Hepatocyte (in vitro differentiated cells): ENCODE results near the gene SUPT3H. TPM values are rescaled to one million over a fixed set of nuclear protein-coding genes. Genes with fewer than 3 reads are reported as not detected.
A peak's percentile ranks its signal among the peaks of the same experiment; 100 is the strongest.
"Not testable (repeated sequence)": the region's sequence is repeated elsewhere in the genome, so short reads cannot be mapped to it uniquely, and the experiment has no call there.

Experiments used
- DNase-seq: peaks from one replicate; pipeline ENCODE4 v3.0.0-alpha.2; 2016; ENCODE audit warnings: low spot score
- H2AFZ ChIP-seq: fragments of 200-600 bp; sonication (generic); 2 replicates; pipeline ENCODE4 v1.6.0; 2016; ENCODE audit warnings: antibody characterized with exemption, mild to moderate bottlenecking
- H3K27ac ChIP-seq: fragments of 200-600 bp; sonication (generic); 2 replicates; pipeline ENCODE4 v1.5.1; 2016; ENCODE audit warnings: mild to moderate bottlenecking
- H3K27me3 ChIP-seq: fragments of 200-600 bp; sonication (generic); 2 replicates; pipeline ENCODE4 v1.6.1; 2016
- H3K36me3 ChIP-seq: fragments of 200-600 bp; sonication (generic); replicated peaks from 2 replicates; pipeline ENCODE4 v1.5.1; 2016; ENCODE audit warnings: low read depth; ENCODE audit not compliant: insufficient read depth
- H3K4me1 ChIP-seq: fragments of 200-600 bp; sonication (generic); 2 replicates; pipeline ENCODE4 v1.5.1; 2016; ENCODE audit warnings: mild to moderate bottlenecking, moderate library complexity; ENCODE audit not compliant: insufficient read depth
- H3K4me2 ChIP-seq: fragments of 200-600 bp; sonication (generic); 2 replicates; pipeline ENCODE4 v1.6.0; 2016
- H3K4me3 ChIP-seq: fragments of 200-600 bp; sonication (generic); 2 replicates; pipeline ENCODE4 v1.5.1; 2016; ENCODE audit warnings: mild to moderate bottlenecking
- H3K79me2 ChIP-seq: fragments of 200-600 bp; sonication (generic); 2 replicates; pipeline ENCODE4 v1.6.0; 2017; ENCODE audit warnings: mild to moderate bottlenecking
- H3K9me2 ChIP-seq: fragments of 200-600 bp; sonication (generic); replicated peaks from 2 replicates; pipeline ENCODE4 v1.6.0; 2017; ENCODE audit warnings: mild to moderate bottlenecking; ENCODE audit not compliant: insufficient read depth
- H3K9me3 ChIP-seq: fragments of 200-600 bp; sonication (generic); 2 replicates; pipeline ENCODE4 v1.5.1; 2016; ENCODE audit warnings: low read depth, mild to moderate bottlenecking
- H4K20me1 ChIP-seq: fragments of 200-600 bp; sonication (generic); 2 replicates; pipeline ENCODE4 v1.6.0; 2016; ENCODE audit warnings: mild to moderate bottlenecking; ENCODE audit not compliant: insufficient read depth, poor library complexity, severe bottlenecking
- EZH2 ChIP-seq: fragments of 200-600 bp; sonication (generic); IDR thresholded peaks from 2 replicates; pipeline ENCODE4 v1.6.1; 2016; ENCODE audit warnings: antibody characterized with exemption, mild to moderate bottlenecking, borderline replicate concordance
- EZH2phosphoT487 ChIP-seq: fragments of 200-600 bp; sonication (generic); IDR thresholded peaks from one replicate; pipeline ENCODE4 v1.6.1; 2018; ENCODE audit warnings: antibody characterized with exemption, mild to moderate bottlenecking, low read depth, moderate library complexity; ENCODE audit not compliant: unreplicated experiment, severe bottlenecking
- WGBS: methylation state at CpG from one replicate; pipeline ENCODE4 v1.1.6; 2016; ENCODE audit warnings: low lambda C conversion rate; ENCODE audit errors: missing lambda C conversion rate; 5-methylcytosine and 5-hydroxymethylcytosine counted together
- polyA plus RNA-seq: library from polyadenylated mRNA; unstranded; fragments of >200 nt; fragmentation: Nextera tagmentation; extraction: Ambion mirVana; gene quantifications from 2 replicates; pipeline ENCODE4 v1.2.1, GENCODE V29; 2016
- total RNA-seq: library from RNA; depleted of rRNA; stranded (reverse); fragments of >200 nt; gene quantifications from 2 replicates; pipeline ENCODE4 v1.2.3, GENCODE V29; 2014
- TF ChIP-seq, protein P1 (sequence below): fragments of 200-600 bp; sonication (generic); IDR thresholded peaks from 2 replicates; pipeline ENCODE4 v1.5.1; 2016; ENCODE audit warnings: antibody characterized with exemption, mild to moderate bottlenecking; ENCODE audit not compliant: poor library complexity

SUPT3H gene
- total and polyA plus RNA-seq, 2 experiments from 2014 or later, result 6.8 to 7.7 TPM

GRCh38 chr6:45044086-45044485 lies 333.6 kb downstream of the SUPT3H start:
- Histone ChIP-seq H3K4me1 (no peaks in the 10 kb centered on the region), H3K9me2 (no peaks in the 10 kb centered on the region), H4K20me1 (no peaks in the 10 kb centered on the region), H3K4me3 (no peak overlapping the region), H3K9me3 (no peaks in the 10 kb centered on the region), H3K79me2 (no peaks in the 10 kb centered on the region), H3K27me3 (no peaks in the 10 kb centered on the region), H3K4me2 (no peak overlapping the region), H3K27ac (no peak overlapping the region), H2AFZ (no peak overlapping the region), H3K36me3 (no peaks in the 10 kb centered on the region)
- TF ChIP-seq EZH2phosphoT487, result no peak
- TF ChIP-seq EZH2, result no peak
- TF ChIP-seq, protein P1, sequence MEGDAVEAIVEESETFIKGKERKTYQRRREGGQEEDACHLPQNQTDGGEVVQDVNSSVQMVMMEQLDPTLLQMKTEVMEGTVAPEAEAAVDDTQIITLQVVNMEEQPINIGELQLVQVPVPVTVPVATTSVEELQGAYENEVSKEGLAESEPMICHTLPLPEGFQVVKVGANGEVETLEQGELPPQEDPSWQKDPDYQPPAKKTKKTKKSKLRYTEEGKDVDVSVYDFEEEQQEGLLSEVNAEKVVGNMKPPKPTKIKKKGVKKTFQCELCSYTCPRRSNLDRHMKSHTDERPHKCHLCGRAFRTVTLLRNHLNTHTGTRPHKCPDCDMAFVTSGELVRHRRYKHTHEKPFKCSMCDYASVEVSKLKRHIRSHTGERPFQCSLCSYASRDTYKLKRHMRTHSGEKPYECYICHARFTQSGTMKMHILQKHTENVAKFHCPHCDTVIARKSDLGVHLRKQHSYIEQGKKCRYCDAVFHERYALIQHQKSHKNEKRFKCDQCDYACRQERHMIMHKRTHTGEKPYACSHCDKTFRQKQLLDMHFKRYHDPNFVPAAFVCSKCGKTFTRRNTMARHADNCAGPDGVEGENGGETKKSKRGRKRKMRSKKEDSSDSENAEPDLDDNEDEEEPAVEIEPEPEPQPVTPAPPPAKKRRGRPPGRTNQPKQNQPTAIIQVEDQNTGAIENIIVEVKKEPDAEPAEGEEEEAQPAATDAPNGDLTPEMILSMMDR, result no peak
- 50% methylated on average over 2 of the region's 2 CpGs for WGBS
- peak; percentile 22 for DNase-seq

GRCh38 chr6:45042673-45043072 lies 335.1 kb downstream of the SUPT3H start:
- WGBS, result 87% methylated on average over 2 of the region's 2 CpGs
- not testable (repeated sequence) for H3K27me3 ChIP-seq

GRCh38 chr6:45038226-45038625 lies 339.5 kb downstream of the SUPT3H start:
- Histone ChIP-seq H3K4me1 (no peaks in the 10 kb centered on the region), H3K27me3 (no peaks in the 10 kb centered on the region), H3K4me3 (no peak overlapping the region), H3K36me3 (no peaks in the 10 kb centered on the region), H3K9me2 (no peaks in the 10 kb centered on the region), H3K27ac (no peak overlapping the region), H4K20me1 (no peaks in the 10 kb centered on the region), H2AFZ (no peak overlapping the region), H3K4me2 (no peak overlapping the region), H3K9me3 (no peaks in the 10 kb centered on the region), H3K79me2 (no peaks in the 10 kb centered on the region)
- 100% methylated on average over 1 of the region's 1 CpG for WGBS
- no peak for DNase-seq
- no peak for TF ChIP-seq EZH2phosphoT487
- TF ChIP-seq, protein P1, result no peak
- no peak for TF ChIP-seq EZH2

More at GRCh38 chr6:45042673-45043072, 335.1 kb downstream of the SUPT3H start:
- H3K4me3 ChIP-seq, H3K9me2 ChIP-seq, H3K4me2 ChIP-seq, H3K36me3 ChIP-seq, H3K79me2 ChIP-seq, H4K20me1 ChIP-seq, H3K9me3 ChIP-seq, DNase-seq, H3K27ac ChIP-seq, H3K4me1 ChIP-seq, H2AFZ ChIP-seq: not testable (repeated sequence)

DNA sequence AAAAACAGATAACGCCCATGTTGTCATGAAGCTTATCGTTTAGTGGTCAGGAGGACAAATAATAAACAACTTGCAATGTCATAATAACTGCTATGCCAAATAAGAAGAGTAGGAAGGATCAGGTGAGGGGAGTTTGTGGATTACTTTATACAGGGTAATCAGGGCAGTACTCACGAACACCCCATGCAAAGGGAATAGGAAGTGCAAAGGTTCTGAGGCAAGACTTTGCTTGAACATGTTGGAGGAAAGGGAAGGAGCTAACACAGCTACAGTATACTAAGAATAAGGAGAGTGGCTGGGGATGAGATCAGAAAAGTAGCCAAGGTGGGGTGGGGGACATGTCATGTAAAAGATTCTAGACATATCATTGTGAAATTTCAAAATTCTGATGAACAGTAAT lies 341.6 kb downstream of the SUPT3H start:
- no peaks in the 10 kb centered on the region for H3K36me3 ChIP-seq
- H3K4me2 ChIP-seq, result no peak overlapping the region
- no peaks in the 10 kb centered on the region for H3K27me3 ChIP-seq
- DNase-seq, result no peak
- H3K4me3 ChIP-seq, result no peak overlapping the region
- WGBS, result 96% methylated on average over 3 of the region's 3 CpGs
- no peaks in the 10 kb centered on the region for H4K20me1 ChIP-seq
- H3K27ac ChIP-seq, result no peak overlapping the region
- TF ChIP-seq EZH2 (no peak), EZH2phosphoT487 (no peak)
- TF ChIP-seq, protein P1, result no peak
- no peaks in the 10 kb centered on the region for H3K9me3 ChIP-seq
- H2AFZ ChIP-seq, result no peak overlapping the region
- no peaks in the 10 kb centered on the region for H3K9me2 ChIP-seq
- no peaks in the 10 kb centered on the region for H3K4me1 ChIP-seq
- H3K79me2 ChIP-seq, result no peaks in the 10 kb centered on the region
